Kidney (tissue), 14 donors: ENCODE results near the gene ARID1B. TPM values are rescaled to one million over a fixed set of nuclear protein-coding genes. Genes with fewer than 3 reads are reported as not detected.

Experiments
- DNase-seq, 5 donors: peaks; one replicate each; pipeline ENCODE4 v3.0.0-alpha.2; 2013 to 2020
- FAIRE-seq: peaks from 2 replicates; lab custom pipeline; 2012; peaks lifted over from hg19 to GRCh38; lab: Jason Lieb, UNC
- H3K27ac ChIP-seq, 2 donors: one replicate each; pipeline ENCODE4 v1.7.0; 2013; ENCODE audit warnings: low read depth in 2 of 2, low read length in 2 of 2, inconsistent platforms in 1 of 2
- H3K27me3 ChIP-seq: one replicate; pipeline ENCODE4 v1.7.1; 2013; ENCODE audit warnings: low read length, inconsistent platforms; ENCODE audit not compliant: control insufficient read depth, insufficient read depth
- H3K36me3 ChIP-seq, 3 donors: one replicate each; pipeline versions ENCODE4 v1.7.0 to v1.7.1; 2013; ENCODE audit warnings: low read length in 3 of 3, control low read depth in 1 of 3, inconsistent platforms in 1 of 3; ENCODE audit not compliant: insufficient read depth in 3 of 3, control insufficient read depth in 2 of 3
- H3K4me1 ChIP-seq, 3 donors: one replicate each; pipeline versions ENCODE4 v1.7.0 to v1.7.1; 2013; ENCODE audit warnings: low read length in 3 of 3, inconsistent platforms in 1 of 3, low read depth in 1 of 3; ENCODE audit not compliant: control insufficient read depth in 2 of 3, insufficient read depth in 2 of 3
- H3K4me3 ChIP-seq, 3 donors: one replicate each; pipeline versions ENCODE4 v1.7.0 to v1.8.1; 2013; ENCODE audit warnings: low read length in 3 of 3, control low read depth in 1 of 3, inconsistent platforms in 1 of 3
- H3K9ac ChIP-seq, 3 donors: one replicate each; pipeline versions ENCODE4 v1.7.0 to v1.7.1; 2013; ENCODE audit warnings: low read length in 3 of 3, control low read depth in 1 of 3, inconsistent platforms in 1 of 3
- H3K9me3 ChIP-seq, 3 donors: one replicate each; pipeline versions ENCODE4 v1.7.0 to v1.7.1; 2013; ENCODE audit warnings: low read length in 3 of 3, control low read depth in 1 of 3, inconsistent platforms in 1 of 3; ENCODE audit not compliant: control insufficient read depth in 2 of 3, insufficient read depth in 1 of 3
- intact Hi-C: fragments of 100-400 bp; cut with DNase I; formaldehyde crosslinking; loops from one replicate; pipeline ENCODE4 v1.11.1; 2022
- polyA plus RNA-seq: library from polyadenylated mRNA; stranded (reverse); fragments of 350-450 nt; fragmentation: Illumina TruSeq; extraction: RNeasy Lipid Tissue Mini Kit (QIAGEN cat#74804); gene quantifications from one replicate; pipeline ENCODE4 v1.2.3, GENCODE V29; 2014; ENCODE audit warnings: low read depth, low replicate concordance; ENCODE audit not compliant: insufficient read depth
- total RNA-seq: library from RNA; stranded (reverse); fragmentation: NEBNext Ultra II Directional; extraction: Animal tissue kit (Norgen Biotek cat#: 25700); gene quantifications from one replicate; pipeline ENCODE4 v1.2.1, GENCODE V29; 2021
- TF ChIP-seq, protein P1 (sequence below): IDR thresholded peaks from 3 replicates; pipeline ENCODE4 v1.5.1; 2012; ENCODE audit warnings: mild to moderate bottlenecking, moderate library complexity, borderline replicate concordance; ENCODE audit not compliant: insufficient read depth; ENCODE audit errors: extremely low read depth
- donor health status: control.
- donor health status: control.
- donor health status: control.
- donor health status: control.
- donor health status: control.
- donor health status: DM: yes; HTN: yes; CAD: no.
- donor health status: Normal renal cell carcinoma (clear cell type).

The ARID1B gene
- total and polyA plus RNA-seq, 2 donors from 2014 or later: 16.4 to 110 TPM

DNA sequence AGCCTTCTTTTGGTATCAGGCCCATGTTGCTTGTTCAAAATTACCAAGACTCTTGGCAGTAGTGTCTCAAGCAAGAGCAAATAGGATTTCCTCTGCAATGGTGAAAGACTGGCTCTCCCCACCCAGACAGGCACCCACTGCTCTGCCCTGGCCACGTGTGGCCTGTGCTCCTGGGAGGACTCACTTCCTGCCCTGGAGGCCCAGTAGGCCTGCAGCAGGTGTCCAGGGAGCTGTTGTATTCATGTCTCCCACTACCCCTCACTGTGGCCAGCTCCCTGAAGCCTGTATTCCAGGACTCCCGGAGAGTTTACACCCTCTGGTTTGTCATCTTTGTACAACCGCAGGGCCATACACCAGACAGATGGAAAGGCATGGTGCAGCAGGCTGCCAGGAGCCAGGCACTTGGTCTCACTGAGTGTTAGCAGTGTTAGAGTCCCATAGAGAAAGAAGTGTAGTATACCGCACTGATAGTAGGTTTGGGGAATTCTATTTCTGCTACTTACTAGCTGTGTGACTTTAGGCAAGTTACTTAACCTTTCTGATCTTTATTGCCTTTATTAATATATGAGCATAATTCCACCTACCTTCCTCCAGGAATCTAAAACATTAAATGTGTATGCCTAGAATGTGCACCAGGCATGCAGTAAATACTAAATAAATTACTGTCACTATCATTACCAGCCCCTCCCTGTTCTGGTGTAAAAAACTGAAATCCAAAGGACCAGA is 386.4 kb downstream of the ARID1B start:
- no peak for DNase-seq
- Histone ChIP-seq H3K4me1 (no peaks in the 10 kb centered on the region), H3K27ac (no peak overlapping the region), H3K36me3 (peaks cover 0 to 8% (median 5%) of the 10 kb centered on the region in 3 donors), H3K27me3 (no peaks in the 10 kb centered on the region), H3K9me3 (no peaks in the 10 kb centered on the region), H3K9ac (no peak overlapping the region), H3K4me3 (no peak overlapping the region)
- no peak for FAIRE-seq
- intact Hi-C loops: no loop called here
- TF ChIP-seq, protein P1, sequence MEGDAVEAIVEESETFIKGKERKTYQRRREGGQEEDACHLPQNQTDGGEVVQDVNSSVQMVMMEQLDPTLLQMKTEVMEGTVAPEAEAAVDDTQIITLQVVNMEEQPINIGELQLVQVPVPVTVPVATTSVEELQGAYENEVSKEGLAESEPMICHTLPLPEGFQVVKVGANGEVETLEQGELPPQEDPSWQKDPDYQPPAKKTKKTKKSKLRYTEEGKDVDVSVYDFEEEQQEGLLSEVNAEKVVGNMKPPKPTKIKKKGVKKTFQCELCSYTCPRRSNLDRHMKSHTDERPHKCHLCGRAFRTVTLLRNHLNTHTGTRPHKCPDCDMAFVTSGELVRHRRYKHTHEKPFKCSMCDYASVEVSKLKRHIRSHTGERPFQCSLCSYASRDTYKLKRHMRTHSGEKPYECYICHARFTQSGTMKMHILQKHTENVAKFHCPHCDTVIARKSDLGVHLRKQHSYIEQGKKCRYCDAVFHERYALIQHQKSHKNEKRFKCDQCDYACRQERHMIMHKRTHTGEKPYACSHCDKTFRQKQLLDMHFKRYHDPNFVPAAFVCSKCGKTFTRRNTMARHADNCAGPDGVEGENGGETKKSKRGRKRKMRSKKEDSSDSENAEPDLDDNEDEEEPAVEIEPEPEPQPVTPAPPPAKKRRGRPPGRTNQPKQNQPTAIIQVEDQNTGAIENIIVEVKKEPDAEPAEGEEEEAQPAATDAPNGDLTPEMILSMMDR: no peak

DNA sequence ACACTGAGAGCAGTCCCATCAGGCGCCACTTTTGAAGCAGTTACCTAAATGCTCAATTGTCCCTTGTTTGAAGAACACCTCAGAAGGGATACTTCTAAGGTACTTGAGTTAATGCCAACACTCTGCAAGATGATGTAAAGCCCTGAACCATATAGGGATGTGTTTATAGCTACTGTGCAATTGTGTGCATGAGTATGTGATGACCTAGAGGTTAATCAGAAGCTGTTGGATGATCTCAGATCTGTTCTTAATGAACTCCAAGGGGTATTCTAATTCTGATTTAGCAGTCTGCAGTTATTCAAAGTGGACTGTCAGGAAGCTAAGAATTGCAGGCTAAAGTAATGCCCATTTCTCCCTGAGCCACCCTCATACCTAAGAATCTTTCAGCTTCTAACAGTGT is 387.8 kb downstream of the ARID1B start:
- intact Hi-C loops: no loop called here
- TF ChIP-seq, protein P1: no peak
- DNase-seq: no peak
- H3K4me3 ChIP-seq: no peak overlapping the region
- H3K9ac ChIP-seq: no peak overlapping the region
- no peaks in the 10 kb centered on the region for H3K27me3 ChIP-seq
- no peaks in the 10 kb centered on the region for H3K4me1 ChIP-seq
- no peak for FAIRE-seq
- H3K27ac ChIP-seq: no peak overlapping the region
- H3K9me3 ChIP-seq: no peaks in the 10 kb centered on the region
- H3K36me3 ChIP-seq: peaks cover 0 to 10% (median 5%) of the 10 kb centered on the region in 3 donors

- TF ChIP-seq, protein P1: no peak
- Histone ChIP-seq H3K9me3 (no peaks in the 10 kb centered on the region), H3K4me1 (no peaks in the 10 kb centered on the region), H3K27ac (no peak overlapping the region), H3K4me3 (no peak overlapping the region), H3K9ac (no peak overlapping the region), H3K36me3 (peaks cover 0 to 10% (median 5%) of the 10 kb centered on the region in 3 donors), H3K27me3 (no peaks in the 10 kb centered on the region)
- no peak for FAIRE-seq
- no peak for DNase-seq
- intact Hi-C loops: no loop called here
Measured at GRCh38 chr6:157166784-157167183, 389.6 kb downstream of the ARID1B start.
